ENCODE measurements around the gene EDN1. TPM values are rescaled to one million over a fixed set of nuclear protein-coding genes. Genes with fewer than 3 reads are reported as not detected.

The EDN1 gene
- total and polyA plus RNA-seq, 10 of the 15 experiments (the other 5 are each of a cell fraction or from before 2014, with no cell fraction given), result 2.0 to 6.6 (median 3.1) TPM

GRCh38 chr6:12276930-12277315 is 13.2 kb upstream of the EDN1 start (continued):
- no peak for TF ChIP-seq STAT1 (conservative IDR thresholded peaks at IDR 0.05)

- ChIA-PET POLR2A (no interaction called here), CTCF (interaction anchor here (0.6 to 1.7 kb wide), 3 partner anchors 12 to 1695 kb away, joined by 3 to 13 read pairs (median 4); partner anchors contain the start of gene EDN1)
- no peak for TF ChIP-seq SRF (IDR thresholded peaks at IDR 0.05; ENCODE audit: low read depth in 2 of 2, low read length in 2 of 2)
- no peak for TF ChIP-seq NR2C2 (IDR thresholded peaks at IDR 0.05; ENCODE audit: borderline replicate concordance, control insufficient read depth, insufficient read length, low read depth)
- TF ChIP-seq ATF7 (IDR thresholded peaks at IDR 0.05; ENCODE audit: low read depth), result no peak
- TF ChIP-seq CBX5 (IDR thresholded peaks at IDR 0.05; ENCODE audit: low read depth), result no peak
- TF ChIP-seq PRDM15 (CRISPR knock-in tag; IDR thresholded peaks at IDR 0.05), result no peak
- no peak for TF ChIP-seq PML (IDR thresholded peaks at IDR 0.05; ENCODE audit: low read length)
- no peak for TF ChIP-seq TARDBP (IDR thresholded peaks at IDR 0.05; ENCODE audit: borderline replicate concordance)
- no peak for TF ChIP-seq KLF5 (IDR thresholded peaks at IDR 0.05; ENCODE audit: partially characterized antibody)
- TF ChIP-seq MXI1 (IDR thresholded peaks at IDR 0.05; ENCODE audit: low read depth, low read length), result no peak
- no peak for TF ChIP-seq ETV6 (conservative IDR thresholded peaks at IDR 0.05 in 1 of 2, IDR thresholded peaks at IDR 0.05 in 1 of 2; ENCODE audit: borderline replicate concordance in 1 of 2, low read depth in 1 of 2)
- no peak for TF ChIP-seq KDM1A (IDR thresholded peaks at IDR 0.05; ENCODE audit: borderline replicate concordance)
- no peak for TF ChIP-seq NFIC (IDR thresholded peaks at IDR 0.05; ENCODE audit: low read depth, low read length)
- no peak for TF ChIP-seq CHD1 (IDR thresholded peaks at IDR 0.05; ENCODE audit: low read depth, low read length)
- TF ChIP-seq BRCA1 (IDR thresholded peaks at IDR 0.05; ENCODE audit: low read depth, low read length), result no peak
- TF ChIP-seq ZBTB11 (CRISPR knock-in tag; IDR thresholded peaks at IDR 0.05), result no peak
- no peak for TF ChIP-seq SREBF2 (IDR thresholded peaks at IDR 0.05; ENCODE audit: low read length)
- TF ChIP-seq FOS (IDR thresholded peaks at IDR 0.05; ENCODE audit: borderline replicate concordance, extremely low read depth, insufficient read length), result no peak
These were observed 12.8 kb upstream of the EDN1 start for GRCh38 chr6:12277386-12277785.

More at GRCh38 chr6:12277386-12277785, 12.8 kb upstream of the EDN1 start:
- 73% methylated on average over 9 of the region's 9 CpGs for WGBS (ENCODE audit: insufficient coverage, insufficient replicate concordance, low lambda C conversion rate, missing lambda C conversion rate)
- no peak overlapping the region for H2AFZ ChIP-seq (ENCODE audit: control insufficient read depth, low read depth, low read length)
- no peaks in the 10 kb centered on the region; the same call in 2 of the 3 replicates for H3K9me3 ChIP-seq (replicated peaks; ENCODE audit: control insufficient read depth, insufficient read depth, low read length)
- FAIRE-seq (no peak), DNase-seq (ENCODE audit: low read depth, low spot score) (no peak), ATAC-seq (no peak)
- no peak overlapping the region for H3K4me2 ChIP-seq (ENCODE audit: control insufficient read depth, insufficient read depth)
- no peak overlapping the region for H3K9ac ChIP-seq (ENCODE audit: control insufficient read depth, insufficient read depth, low read length)
- intact Hi-C loops (cut with micrococcal nuclease; ENCODE audit: unreplicated experiment) (no loop called here), in situ Hi-C loops (cut with MboI) (no loop called here)
- H3K4me1 ChIP-seq (ENCODE audit: control insufficient read depth, insufficient read depth, low read length), result peaks cover 4% of the 10 kb centered on the region; the same call in 1 of the 2 replicates
- H3K79me2 ChIP-seq (ENCODE audit: control insufficient read depth, insufficient read depth, low read length), result no peaks in the 10 kb centered on the region
- H3K36me3 ChIP-seq (ENCODE audit: control insufficient read depth in 2 of 2, insufficient read depth in 2 of 2, low read length in 1 of 2), result no peaks in the 10 kb centered on the region
- H4K20me1 ChIP-seq (ENCODE audit: control insufficient read depth, insufficient read depth), result no peaks in the 10 kb centered on the region
- no peaks in the 10 kb centered on the region for H3K27me3 ChIP-seq (replicated peaks in 1 of 2; ENCODE audit: control insufficient read depth in 2 of 2, insufficient read depth in 2 of 2, low read length in 1 of 2)
- SMC1A ChIA-PET (ENCODE audit: uncharacterized antibody, unreplicated experiment), result interaction anchor here (0.7 to 1.4 kb wide), 5 partner anchors 9 to 24 kb away, joined by 3 to 4 read pairs (median 3); partner anchors contain the start of gene EDN1
- H3K27ac ChIP-seq (ENCODE audit: control insufficient read depth, insufficient read depth), result no peak overlapping the region
- RAD21 ChIA-PET (ENCODE audit: unreplicated experiment), result interaction anchor here (2.3 kb wide), 1 partner anchor 13 kb away, joined by 8 read pairs; the partner anchor contains the start of gene EDN1
- BruUV-seq (replicated peaks), result no TSS peak
- H3K4me3 ChIP-seq, result no peak overlapping the region
